HEK293T (cell line): ENCODE results near the gene HSD17B1.
"Not testable (repeated sequence)": the region's sequence is repeated elsewhere in the genome, so short reads cannot be mapped to it uniquely, and the experiment has no call there.

Source experiments
- CTCF ChIA-PET: fragments of 350-600 bp; formaldehyde crosslinking; extraction: SDS; loops from one replicate; lab custom pipeline; 2021; ENCODE audit warnings: antibody characterized with exemption, inconsistent platforms; lab: Yijun Ruan, JAX
- POLR2A ChIA-PET: fragments of 350-600 bp; formaldehyde crosslinking; extraction: SDS; loops from one replicate; lab custom pipeline; 2020; ENCODE audit warnings: antibody characterized with exemption, inconsistent platforms; lab: Yijun Ruan, JAX
- DNase-seq: peaks from one replicate; pipeline ENCODE4 v3.0.0; 2012; ENCODE audit warnings: mixed read lengths; ENCODE audit errors: extremely low spot score
- ARNT ChIP-seq: fragments of 450-650 bp; IDR thresholded peaks from 2 replicates; pipeline ENCODE4 v1.6.1; 2017; ENCODE audit warnings: mild to moderate bottlenecking
- BHLHE40 ChIP-seq: fragments of 450-650 bp; IDR thresholded peaks from 2 replicates; pipeline ENCODE4 v1.6.1; 2016; ENCODE audit warnings: mild to moderate bottlenecking, moderate library complexity, borderline replicate concordance
- CTBP1 ChIP-seq: fragments of 450-650 bp; IDR thresholded peaks from 2 replicates; pipeline ENCODE4 v1.6.1; 2016; ENCODE audit warnings: borderline replicate concordance
- ELF4 ChIP-seq: fragments of 450-650 bp; IDR thresholded peaks from 2 replicates; pipeline ENCODE4 v1.6.1; 2017; ENCODE audit warnings: antibody characterized with exemption
- FOXA1 ChIP-seq: fragments of 450-650 bp; IDR thresholded peaks from 2 replicates; pipeline ENCODE4 v1.6.1; 2016; ENCODE audit warnings: mild to moderate bottlenecking
- FOXK2 ChIP-seq: fragments of 450-650 bp; IDR thresholded peaks from 2 replicates; pipeline ENCODE4 v1.6.1; 2016; ENCODE audit warnings: mild to moderate bottlenecking
- FOXM1 ChIP-seq: fragments of 450-650 bp; IDR thresholded peaks from 2 replicates; pipeline ENCODE4 v1.6.1; 2017; ENCODE audit warnings: mild to moderate bottlenecking, borderline replicate concordance
- HDGF ChIP-seq: fragments of 450-650 bp; IDR thresholded peaks from 2 replicates; pipeline ENCODE4 v1.6.1; 2017; ENCODE audit warnings: antibody characterized with exemption, borderline replicate concordance
- L3MBTL2 ChIP-seq: fragments of 450-650 bp; conservative IDR thresholded peaks from 2 replicates; pipeline ENCODE4 v1.6.1; 2016; ENCODE audit warnings: mild to moderate bottlenecking
- LEF1 ChIP-seq: fragments of 450-650 bp; IDR thresholded peaks from 2 replicates; pipeline ENCODE4 v1.6.1; 2017; ENCODE audit warnings: mild to moderate bottlenecking, borderline replicate concordance
- NFRKB ChIP-seq: fragments of 450-650 bp; IDR thresholded peaks from 2 replicates; pipeline ENCODE4 v1.6.1; 2016; ENCODE audit warnings: mild to moderate bottlenecking, moderate library complexity
- SP1 ChIP-seq: fragments of 450-650 bp; IDR thresholded peaks from 2 replicates; pipeline ENCODE4 v1.6.1; 2017
- SUZ12 ChIP-seq: fragments of 450-650 bp; IDR thresholded peaks from 2 replicates; pipeline ENCODE4 v1.6.1; 2016; ENCODE audit warnings: mild to moderate bottlenecking
- TARDBP ChIP-seq: fragments of 450-650 bp; IDR thresholded peaks from 2 replicates; pipeline ENCODE4 v1.6.1; 2016
- ZNF384 ChIP-seq: fragments of 450-650 bp; IDR thresholded peaks from 2 replicates; pipeline ENCODE4 v1.6.1; 2016
- TF ChIP-seq, protein P1 (sequence below): fragments of 450-650 bp; IDR thresholded peaks from 2 replicates; pipeline ENCODE4 v1.6.1; 2016

Gene HSD17B1

DNA sequence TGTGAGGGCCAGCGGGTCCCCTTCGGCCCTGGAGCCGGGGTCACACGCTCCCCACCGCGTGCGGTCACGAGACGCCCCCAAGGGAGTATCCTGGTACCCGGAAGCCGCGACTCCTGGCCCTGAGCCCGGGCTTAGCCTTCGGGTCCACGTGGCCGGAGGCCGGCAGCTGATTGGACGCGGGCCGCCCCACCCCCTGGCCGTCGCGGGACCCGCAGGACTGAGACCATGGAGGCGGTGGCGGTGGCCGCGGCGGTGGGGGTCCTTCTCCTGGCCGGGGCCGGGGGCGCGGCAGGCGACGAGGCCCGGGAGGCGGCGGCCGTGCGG, 16.7 kb upstream of the HSD17B1 start, which contains the start of gene NAGLU:
TSS of gene NAGLU (plus strand) at position 194 of the 324 bp plus-strand sequence. CDS start at position 226, 32 bp downstream.
- POLR2A ChIA-PET = interaction anchor here (0.6 to 3.4 kb wide), 28 partner anchors 9 to 569 kb away, joined by 3 to 37 read pairs (median 5); partner anchors contain the start of genes CAVIN1, CNP, HSD17B1 and MLX
- DNase-seq = peak; percentile 96
- CTCF ChIA-PET = interaction anchor here (0.6 to 1.4 kb wide), 6 partner anchors 9 to 158 kb away, joined by 3 to 10 read pairs (median 4); partner anchors contain the start of gene PSMC3IP
- TF ChIP-seq FOXM1 = no peak
- TF ChIP-seq L3MBTL2 = peak; percentile 10; the same call in 1 of the 2 replicates
- TF ChIP-seq ELF4 = peak; percentile 97

DNA sequence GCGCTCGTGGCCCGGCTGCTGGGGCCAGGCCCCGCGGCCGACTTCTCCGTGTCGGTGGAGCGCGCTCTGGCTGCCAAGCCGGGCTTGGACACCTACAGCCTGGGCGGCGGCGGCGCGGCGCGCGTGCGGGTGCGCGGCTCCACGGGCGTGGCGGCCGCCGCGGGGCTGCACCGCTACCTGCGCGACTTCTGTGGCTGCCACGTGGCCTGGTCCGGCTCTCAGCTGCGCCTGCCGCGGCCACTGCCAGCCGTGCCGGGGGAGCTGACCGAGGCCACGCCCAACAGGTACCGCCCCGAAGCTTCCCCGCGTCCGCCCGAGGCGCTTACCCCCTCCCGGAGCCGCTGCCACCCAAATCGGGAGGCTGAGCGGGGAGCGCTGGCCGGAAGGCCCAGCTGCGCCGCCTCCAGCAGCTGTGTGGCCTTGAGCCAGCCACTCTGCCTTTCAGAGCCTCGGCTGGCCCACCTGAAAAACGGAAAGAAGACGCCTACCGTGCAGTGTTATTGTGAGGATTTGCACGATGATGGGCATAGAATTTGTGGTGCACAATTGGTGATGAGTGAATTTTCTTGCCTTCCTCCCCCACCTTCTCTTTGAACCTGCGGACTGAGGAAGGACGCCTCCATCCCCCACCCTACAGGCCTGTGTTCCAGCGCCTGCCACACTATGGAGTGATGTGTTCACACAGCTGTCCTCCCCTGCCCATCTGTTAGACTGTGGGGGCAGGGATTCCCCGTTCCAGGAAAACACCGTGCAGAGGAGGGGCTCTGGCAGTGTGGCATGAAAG, 16.2 kb upstream of the HSD17B1 start:
- peak; percentile 78 for DNase-seq
- TF ChIP-seq ARNT = peak; percentile 71; the same call in 1 of the 2 replicates
- no peak for TF ChIP-seq TARDBP
- TF ChIP-seq, protein P1, sequence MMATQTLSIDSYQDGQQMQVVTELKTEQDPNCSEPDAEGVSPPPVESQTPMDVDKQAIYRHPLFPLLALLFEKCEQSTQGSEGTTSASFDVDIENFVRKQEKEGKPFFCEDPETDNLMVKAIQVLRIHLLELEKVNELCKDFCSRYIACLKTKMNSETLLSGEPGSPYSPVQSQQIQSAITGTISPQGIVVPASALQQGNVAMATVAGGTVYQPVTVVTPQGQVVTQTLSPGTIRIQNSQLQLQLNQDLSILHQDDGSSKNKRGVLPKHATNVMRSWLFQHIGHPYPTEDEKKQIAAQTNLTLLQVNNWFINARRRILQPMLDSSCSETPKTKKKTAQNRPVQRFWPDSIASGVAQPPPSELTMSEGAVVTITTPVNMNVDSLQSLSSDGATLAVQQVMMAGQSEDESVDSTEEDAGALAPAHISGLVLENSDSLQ = no peak
- TF ChIP-seq LEF1 = no peak
- no peak for TF ChIP-seq HDGF
- TF ChIP-seq L3MBTL2 = no peak
- TF ChIP-seq SP1 = no peak
- peak; percentile 64 for TF ChIP-seq FOXM1
- no peak for TF ChIP-seq FOXA1
- TF ChIP-seq NFRKB = no peak
- no peak for TF ChIP-seq ZNF384
- POLR2A ChIA-PET = interaction anchor here (0.7 to 3.4 kb wide), 32 partner anchors 9 to 461 kb away, joined by 3 to 37 read pairs (median 5); partner anchors contain the start of genes CAVIN1, HSD17B1, MLX and PSMC3IP
- CTCF ChIA-PET = interaction anchor here (0.6 to 1.4 kb wide), 6 partner anchors 9 to 227 kb away, joined by 3 to 10 read pairs (median 4); no protein-coding TSS in a partner anchor

DNA sequence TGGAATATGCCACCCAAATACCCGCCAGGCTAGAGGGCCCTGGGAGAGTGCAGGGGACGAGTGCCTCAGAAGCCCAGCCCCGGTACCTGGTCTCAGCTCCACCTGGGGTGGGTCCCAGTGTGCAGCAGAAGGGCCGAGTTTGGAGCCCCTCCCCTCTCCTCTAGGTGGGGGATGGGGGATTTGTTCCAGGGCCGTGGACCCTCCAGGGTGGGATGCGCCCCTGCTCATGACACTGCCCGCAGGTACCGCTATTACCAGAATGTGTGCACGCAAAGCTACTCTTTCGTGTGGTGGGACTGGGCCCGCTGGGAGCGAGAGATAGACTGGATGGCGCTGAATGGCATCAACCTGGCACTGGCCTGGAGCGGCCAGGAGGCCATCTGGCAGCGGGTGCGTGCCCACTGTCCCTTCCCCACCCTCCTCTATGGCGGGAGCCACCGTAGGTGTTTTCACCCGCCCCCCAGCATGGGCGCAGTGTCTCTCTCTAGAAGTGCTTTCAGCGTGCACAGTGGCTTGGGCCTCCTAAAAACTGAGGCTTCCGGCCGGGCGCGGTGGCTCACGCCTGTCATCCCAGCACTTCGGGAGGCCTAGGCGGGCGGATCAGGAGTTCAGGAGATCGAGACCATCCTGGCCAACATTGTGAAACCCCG, 15.4 kb upstream of the HSD17B1 start:
- CTCF ChIA-PET = interaction anchor here (1.0 to 1.3 kb wide), 2 partner anchors 11 to 144 kb away, joined by 3 read pairs; no protein-coding TSS in a partner anchor
- DNase-seq = no peak
- POLR2A ChIA-PET = interaction anchor here (0.8 to 3.4 kb wide), 17 partner anchors 10 to 236 kb away, joined by 3 to 37 read pairs (median 6); partner anchors contain the start of genes HSD17B1, MLX, PSMC3IP and RETREG3
- TF ChIP-seq SUZ12 = no peak
- no peak for TF ChIP-seq ZNF384
- TF ChIP-seq CTBP1 = no peak

DNA sequence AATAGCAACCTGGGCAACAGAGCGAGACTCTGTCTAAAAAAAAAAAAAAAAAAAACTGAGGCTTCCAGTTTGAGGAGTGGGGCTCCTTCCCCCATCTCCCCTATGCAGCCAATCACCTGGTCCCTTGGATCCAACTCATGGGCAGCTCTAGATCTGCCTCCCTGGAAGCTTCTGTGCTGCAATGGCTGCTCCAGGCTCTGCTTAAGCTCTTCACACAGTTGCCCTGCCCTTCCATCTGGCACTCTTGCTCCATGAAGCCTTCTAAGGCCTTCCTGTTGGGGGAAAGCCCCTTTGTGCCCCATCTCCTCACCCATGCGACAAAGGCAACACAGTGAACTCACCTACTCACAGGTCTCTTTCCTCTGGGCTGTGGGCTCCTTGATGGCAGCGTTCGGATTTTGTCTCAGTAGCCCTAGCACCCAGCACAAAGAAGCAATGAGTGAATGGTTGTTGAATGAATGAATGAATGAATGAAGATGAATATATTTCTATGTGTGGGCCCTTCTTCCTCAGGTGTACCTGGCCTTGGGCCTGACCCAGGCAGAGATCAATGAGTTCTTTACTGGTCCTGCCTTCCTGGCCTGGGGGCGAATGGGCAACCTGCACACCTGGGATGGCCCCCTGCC, 14.8 kb upstream of the HSD17B1 start:
- DNase-seq = no peak
- no peak for TF ChIP-seq HDGF
- TF ChIP-seq BHLHE40 = no peak
- TF ChIP-seq FOXM1 = no peak
- TF ChIP-seq LEF1 = no peak
- TF ChIP-seq ZNF384 = no peak
- TF ChIP-seq NFRKB = no peak
- no peak for TF ChIP-seq ARNT
- no peak for TF ChIP-seq SP1
- TF ChIP-seq FOXK2 = no peak
- POLR2A ChIA-PET = interaction anchor here (0.7 to 3.4 kb wide), 4 partner anchors 15 to 66 kb away, joined by 3 to 37 read pairs (median 9); partner anchors contain the start of genes HSD17B1 and MLX
- CTCF ChIA-PET = no interaction called here

DNA sequence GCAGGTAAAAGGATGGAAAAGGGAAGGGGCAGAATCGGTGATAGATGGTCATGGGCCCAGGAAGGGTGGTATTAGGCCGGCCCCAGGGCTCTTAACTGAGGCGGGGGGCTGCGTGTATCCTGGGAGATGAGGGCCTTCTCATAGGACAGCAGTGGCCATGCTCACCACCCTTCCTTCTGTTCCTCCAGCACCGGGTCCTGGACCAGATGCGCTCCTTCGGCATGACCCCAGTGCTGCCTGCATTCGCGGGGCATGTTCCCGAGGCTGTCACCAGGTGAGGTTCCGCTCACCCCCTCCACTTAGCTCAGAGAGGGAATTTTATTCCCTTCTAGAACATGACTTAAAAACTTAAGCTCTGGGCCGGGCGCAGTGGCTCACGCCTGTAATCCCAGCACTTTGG, 14.2 kb upstream of the HSD17B1 start:
- no peak for TF ChIP-seq ARNT
- TF ChIP-seq, protein P1 = no peak
- TF ChIP-seq FOXM1 = no peak
- TF ChIP-seq ZNF384 = no peak
- TF ChIP-seq FOXA1 = no peak
- TF ChIP-seq L3MBTL2 = no peak
- no peak for TF ChIP-seq CTBP1
- TF ChIP-seq ELF4 = no peak
- no peak for TF ChIP-seq TARDBP
- TF ChIP-seq SUZ12 = no peak
- TF ChIP-seq FOXK2 = no peak
- no peak for TF ChIP-seq NFRKB
- TF ChIP-seq LEF1 = no peak
- TF ChIP-seq SP1 = no peak
- TF ChIP-seq HDGF = no peak
- no peak for TF ChIP-seq BHLHE40
- CTCF ChIA-PET = no interaction called here
- no peak for DNase-seq
- POLR2A ChIA-PET = interaction anchor here (0.7 to 1.1 kb wide), 4 partner anchors 16 to 66 kb away, joined by 3 to 4 read pairs (median 3); no protein-coding TSS in a partner anchor

DNA sequence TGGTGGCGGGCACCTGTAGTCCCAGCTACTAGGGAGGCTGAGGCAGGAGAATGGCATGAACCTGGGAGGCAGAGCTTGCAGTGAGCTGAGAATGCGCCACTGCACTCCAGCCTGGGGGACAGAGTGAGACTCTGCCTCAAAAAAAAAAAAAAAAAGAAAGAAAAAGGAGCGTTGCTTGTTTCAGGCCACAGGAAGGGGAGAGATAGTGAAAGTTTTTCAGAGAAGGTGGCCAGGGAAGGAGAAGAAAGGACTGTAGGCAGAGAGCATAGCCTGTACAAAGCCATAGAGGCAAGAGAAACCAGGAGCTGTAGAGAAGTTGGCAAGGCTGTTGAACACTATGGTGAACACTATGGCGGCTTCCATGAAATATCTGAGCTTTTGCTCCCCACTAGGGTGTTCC, 12.2 kb upstream of the HSD17B1 start:
- DNase-seq = not testable (repeated sequence)
- ChIA-PET POLR2A (interaction anchor here (1.2 to 1.8 kb wide), 2 partner anchors 14 to 30 kb away, joined by 4 to 16 read pairs; no protein-coding TSS in a partner anchor), CTCF (interaction anchor here (0.6 kb wide), 1 partner anchor 896 kb away, joined by 3 read pairs; no protein-coding TSS in a partner anchor)
